Transverse colon (tissue), 4 donors: ENCODE results near the gene PNPLA2. TPM values are rescaled to one million over a fixed set of nuclear protein-coding genes. Genes with fewer than 3 reads are reported as not detected.
A peak's percentile ranks its signal among the peaks of the same experiment; 100 is the strongest.

Source experiments
- DNase-seq: peaks from one replicate; pipeline ENCODE4 v3.0.0-alpha.2; 2019
- H3K27ac ChIP-seq, 4 donors: fragments of 200-600 bp; sonication (generic); 2 replicates each; pipeline ENCODE4 v1.5.1; 2016 to 2018; ENCODE audit warnings: inconsistent platforms in 4 of 4
- H3K27me3 ChIP-seq: fragments of 200-600 bp; sonication (generic); 2 replicates; pipeline ENCODE4 v1.5.1; 2017; ENCODE audit warnings: inconsistent platforms
- H3K36me3 ChIP-seq, 4 donors: fragments of 200-600 bp; sonication (generic); 2 replicates each; pipeline ENCODE4 v1.5.1; 2017 to 2019; ENCODE audit warnings: inconsistent platforms in 4 of 4
- H3K4me1 ChIP-seq, 4 donors: fragments of 200-600 bp; sonication (generic); 2 replicates each; pipeline ENCODE4 v1.5.1; 2017 to 2020; ENCODE audit warnings: inconsistent platforms in 4 of 4
- H3K4me3 ChIP-seq, 4 donors: fragments of 200-600 bp; sonication (generic); 1 replicate in 1 of 4; 2 replicates in 3 of 4; pipeline versions ENCODE4 v1.5.1 to v1.6.1; 2017 to 2019; ENCODE audit warnings: inconsistent platforms in 4 of 4
- H3K9me3 ChIP-seq, 2 donors: fragments of 200-600 bp; sonication (generic); 2 replicates each; pipeline ENCODE4 v1.5.1; 2017 to 2019; ENCODE audit warnings: inconsistent platforms in 2 of 2
- EP300 ChIP-seq: sonication (generic); formaldehyde crosslinking; IDR thresholded peaks from one replicate; pipeline ENCODE4 v1.6.1; 2017; ENCODE audit warnings: antibody characterized with exemption, low read depth
- POLR2A ChIP-seq: fragments of 450-650 bp; IDR thresholded peaks from one replicate; pipeline ENCODE4 v1.6.1; 2016; ENCODE audit warnings: antibody characterized with exemption, mild to moderate bottlenecking, moderate library complexity
- POLR2AphosphoS5 ChIP-seq, 3 donors: sonication (generic); formaldehyde crosslinking; IDR thresholded peaks; one replicate each; pipeline ENCODE4 v1.6.1; 2016; ENCODE audit warnings: antibody characterized with exemption in 3 of 3
- WGBS, 2 donors: methylation state at CpG; one replicate each; pipeline ENCODE4 v1.1.5; 2018; ENCODE audit warnings: low coverage in 1 of 2; 5-methylcytosine and 5-hydroxymethylcytosine counted together
- in situ Hi-C, 4 donors: fragments of 200-750 bp; cut with MboI; loops; one replicate each; pipeline versions ENCODE4 v1.15.0 to v1.15.1; 2017; ENCODE audit warnings: low sequenced_read_pairs in 3 of 4, low pct_ligation_motif_present in 1 of 4, low pct_unique_long_range_greater_than_20kb in 1 of 4
- intact Hi-C: fragments of 100-400 bp; cut with DNase I; formaldehyde crosslinking; loops from one replicate; pipeline ENCODE4 v1.15.1; 2023; ENCODE audit warnings: low total_unique reads
- total RNA-seq, 4 donors: library from RNA; depleted of rRNA; stranded (reverse); fragments of >200 nt; gene quantifications; one replicate each; pipeline ENCODE4 v1.1.0, GENCODE V29; 2016
- TF ChIP-seq, protein P1 (sequence below), 5 experiments: fragments of 200-600 bp in 3 of 5; fragments of 450-650 bp in 2 of 5; sonication (generic) in 3 of 5; IDR thresholded peaks; 1 replicate in 2 of 5; 2 replicates in 3 of 5; pipeline ENCODE4 v1.5.1; 2016 to 2017; ENCODE audit warnings: antibody characterized with exemption in 5 of 5, inconsistent platforms in 3 of 5, mild to moderate bottlenecking in 2 of 5, moderate library complexity in 1 of 5

Gene PNPLA2
- total RNA-seq, 4 donors from 2014 or later = 61.7 to 821 (median 134) TPM

DNA sequence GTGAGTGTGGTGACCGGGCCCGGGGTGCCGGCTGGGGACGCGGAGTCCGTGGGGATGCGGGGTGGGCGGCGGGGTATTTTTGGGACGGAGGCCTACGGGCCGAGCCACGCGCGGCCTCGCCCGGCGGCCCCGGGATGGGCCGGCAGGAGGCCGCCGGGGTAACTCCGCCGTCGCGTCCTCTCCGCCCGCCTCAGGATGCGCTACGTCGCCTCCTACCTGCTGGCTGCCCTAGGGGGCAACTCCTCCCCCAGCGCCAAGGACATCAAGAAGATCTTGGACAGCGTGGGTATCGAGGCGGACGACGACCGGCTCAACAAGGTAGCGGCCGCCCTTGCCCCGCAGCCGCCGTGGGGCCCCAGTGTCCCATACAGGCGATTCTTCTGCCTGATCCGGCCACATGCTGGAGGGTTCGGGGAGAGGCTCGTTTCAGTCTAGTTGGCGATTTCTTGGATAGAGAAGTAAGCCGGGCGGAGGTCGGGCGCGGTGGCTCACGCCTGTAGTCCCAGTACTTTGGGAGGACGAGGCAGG is 8.6 kb upstream of the PNPLA2 start:
- peak overlapping the region; percentile 94 to 96 (median 96) for H3K27ac ChIP-seq
- H3K9me3 ChIP-seq = no peaks in the 10 kb centered on the region
- no peak for TF ChIP-seq EP300
- TF ChIP-seq, protein P1, sequence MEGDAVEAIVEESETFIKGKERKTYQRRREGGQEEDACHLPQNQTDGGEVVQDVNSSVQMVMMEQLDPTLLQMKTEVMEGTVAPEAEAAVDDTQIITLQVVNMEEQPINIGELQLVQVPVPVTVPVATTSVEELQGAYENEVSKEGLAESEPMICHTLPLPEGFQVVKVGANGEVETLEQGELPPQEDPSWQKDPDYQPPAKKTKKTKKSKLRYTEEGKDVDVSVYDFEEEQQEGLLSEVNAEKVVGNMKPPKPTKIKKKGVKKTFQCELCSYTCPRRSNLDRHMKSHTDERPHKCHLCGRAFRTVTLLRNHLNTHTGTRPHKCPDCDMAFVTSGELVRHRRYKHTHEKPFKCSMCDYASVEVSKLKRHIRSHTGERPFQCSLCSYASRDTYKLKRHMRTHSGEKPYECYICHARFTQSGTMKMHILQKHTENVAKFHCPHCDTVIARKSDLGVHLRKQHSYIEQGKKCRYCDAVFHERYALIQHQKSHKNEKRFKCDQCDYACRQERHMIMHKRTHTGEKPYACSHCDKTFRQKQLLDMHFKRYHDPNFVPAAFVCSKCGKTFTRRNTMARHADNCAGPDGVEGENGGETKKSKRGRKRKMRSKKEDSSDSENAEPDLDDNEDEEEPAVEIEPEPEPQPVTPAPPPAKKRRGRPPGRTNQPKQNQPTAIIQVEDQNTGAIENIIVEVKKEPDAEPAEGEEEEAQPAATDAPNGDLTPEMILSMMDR (IDR thresholded peaks at IDR 0.05) = peak in 1 of 5 experiments; percentile 12
- H3K4me3 ChIP-seq = peak overlapping the region; percentile 56 to 98 (median 92)
- intact Hi-C loops (no loop called here), in situ Hi-C loops (no loop called here)
- peaks cover 6 to 36% (median 30%) of the 10 kb centered on the region in 4 donors for H3K4me1 ChIP-seq
- peaks cover 0 to 13% (median 3%) of the 10 kb centered on the region in 4 donors for H3K36me3 ChIP-seq
- no peaks in the 10 kb centered on the region for H3K27me3 ChIP-seq
- WGBS, 2 donors = 0% methylated on average over 12 of the region's 55 CpGs; no CpG with 5 or more reads in 1 of the 2 donors
- DNase-seq = no peak

DNA sequence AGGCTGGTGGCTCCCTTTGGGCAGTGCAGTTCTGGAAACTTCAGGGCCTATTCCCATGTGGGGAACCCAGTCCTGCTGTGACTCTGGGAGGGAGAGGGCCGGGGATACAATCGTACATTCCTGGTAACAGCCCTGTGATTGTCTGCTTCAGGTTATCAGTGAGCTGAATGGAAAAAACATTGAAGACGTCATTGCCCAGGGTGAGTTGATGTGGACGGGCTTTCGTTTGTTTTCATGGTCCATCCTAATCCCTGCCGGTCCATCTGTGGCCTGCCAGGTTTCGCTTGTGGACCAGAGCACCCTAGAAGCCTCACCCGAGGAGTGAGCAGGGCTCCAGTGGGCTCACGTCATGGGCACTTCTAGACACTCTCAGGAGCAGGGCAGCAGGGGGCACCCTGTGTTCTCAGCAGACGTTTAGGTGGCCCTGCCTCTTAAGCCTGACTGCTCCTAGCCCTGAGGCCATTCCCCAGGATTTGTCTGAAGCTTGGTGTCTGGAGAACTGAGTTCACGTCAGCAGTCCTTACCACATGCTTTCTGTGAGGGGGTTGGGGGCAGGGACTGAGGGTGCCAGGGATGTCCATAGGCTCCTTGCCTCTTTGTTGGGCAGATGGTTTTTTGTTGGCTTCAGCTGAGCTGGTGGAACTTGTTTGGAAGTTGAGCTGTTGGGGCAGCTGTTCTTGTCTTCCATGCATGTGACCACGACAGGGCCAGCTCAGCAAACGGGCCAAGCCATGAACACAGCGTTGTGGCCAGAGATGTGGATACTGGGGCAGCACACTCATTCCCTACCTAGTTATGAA is 7.1 kb upstream of the PNPLA2 start:
- no peak for DNase-seq
- intact Hi-C loops (no loop called here), in situ Hi-C loops (no loop called here)
- Histone ChIP-seq H3K4me3 (peak overlapping the region in 1 of 4 donors; percentile 87), H3K4me1 (peaks cover 6 to 33% (median 28%) of the 10 kb centered on the region in 4 donors), H3K27me3 (no peaks in the 10 kb centered on the region), H3K9me3 (no peaks in the 10 kb centered on the region), H3K36me3 (peaks cover 0 to 13% (median 3%) of the 10 kb centered on the region in 4 donors), H3K27ac (peak overlapping the region in 3 of 4 donors; percentile 94 to 96 (median 95))
- 63 to 80% methylated on average over 2 to 14 of the region's 14 CpGs for WGBS, 2 donors
- TF ChIP-seq POLR2AphosphoS5 (IDR thresholded peaks at IDR 0.05) (no peak), EP300 (no peak), POLR2A (no peak)
- TF ChIP-seq, protein P1 (IDR thresholded peaks at IDR 0.05) = no peak

GRCh38 chr11:812390-812789 is 6.3 kb upstream of the PNPLA2 start:
- TF ChIP-seq EP300 = no peak
- no peak for TF ChIP-seq POLR2A
- TF ChIP-seq POLR2AphosphoS5 (IDR thresholded peaks at IDR 0.05) = no peak
- TF ChIP-seq, protein P1 (IDR thresholded peaks at IDR 0.05) = no peak
- H3K9me3 ChIP-seq = no peaks in the 10 kb centered on the region
- H3K36me3 ChIP-seq = peaks cover 0 to 13% (median 3%) of the 10 kb centered on the region in 4 donors
- in situ Hi-C loops = no loop called here
- H3K27ac ChIP-seq = no peak overlapping the region
- no peak overlapping the region for H3K4me3 ChIP-seq
- peaks cover 6 to 33% (median 28%) of the 10 kb centered on the region in 4 donors for H3K4me1 ChIP-seq
- DNase-seq = no peak
- intact Hi-C loops = no loop called here
- H3K27me3 ChIP-seq = no peaks in the 10 kb centered on the region
- 76% methylated on average over 3 of the region's 3 CpGs; no CpG with 5 or more reads in 1 of the 2 donors for WGBS, 2 donors

- Histone ChIP-seq H3K27ac (no peak overlapping the region), H3K27me3 (no peaks in the 10 kb centered on the region), H3K4me1 (peaks cover 6 to 30% (median 21%) of the 10 kb centered on the region in 4 donors), H3K9me3 (no peaks in the 10 kb centered on the region), H3K36me3 (peaks cover 0 to 13% (median 3%) of the 10 kb centered on the region in 4 donors), H3K4me3 (no peak overlapping the region)
- TF ChIP-seq, protein P1 (IDR thresholded peaks at IDR 0.05) = no peak
- TF ChIP-seq POLR2AphosphoS5 (IDR thresholded peaks at IDR 0.05) (no peak), EP300 (no peak), POLR2A (no peak)
- 91 to 100% methylated on average over 2 to 6 of the region's 6 CpGs for WGBS, 2 donors
- in situ Hi-C loops = no loop called here
- intact Hi-C loops = no loop called here
- DNase-seq = no peak
These were observed 5.7 kb upstream of the PNPLA2 start for GRCh38 chr11:813072-813455.
